ENCODE measurements around the gene TNFRSF25. TPM values are rescaled to one million over a fixed set of nuclear protein-coding genes. Genes with fewer than 3 reads are reported as not detected.

The TNFRSF25 gene
- total and polyA plus RNA-seq, 7 experiments from 2014 or later, result 17.3 to 352 (median 177) TPM

DNA sequence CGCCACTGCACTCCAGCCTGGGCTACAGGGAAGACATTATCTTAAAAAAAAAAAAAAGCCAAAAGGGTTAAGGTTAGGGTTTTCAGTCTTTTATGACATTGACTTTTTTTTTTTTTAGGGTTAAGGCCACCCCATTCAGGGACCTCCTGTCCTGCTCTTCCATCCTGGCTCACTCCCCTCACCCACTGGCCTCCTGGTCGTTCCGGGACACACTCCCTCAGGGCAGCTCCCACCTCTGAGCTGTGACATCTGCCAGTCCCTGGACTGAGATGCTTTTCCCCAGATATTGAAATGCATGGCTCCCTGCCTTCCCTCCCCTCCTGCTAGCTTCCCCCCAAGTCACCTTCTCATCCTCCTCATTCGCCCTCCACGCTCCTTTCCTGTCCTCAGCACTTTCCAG lies 15.8 kb upstream of the TNFRSF25 start:
- Histone ChIP-seq H3K4me3 (ENCODE audit: low read length) (no peak overlapping the region), H3K4me1 (ENCODE audit: control insufficient read depth in 2 of 2, insufficient read depth in 2 of 2, low read length in 2 of 2) (peaks cover 3 to 11% of the 10 kb centered on the region in 2 donors), H3K27me3 (ENCODE audit: control insufficient read depth in 2 of 2, insufficient read depth in 2 of 2, low read length in 2 of 2) (peaks cover 0 to 6% of the 10 kb centered on the region in 2 donors), H3K27ac (ENCODE audit: low read depth, low read length) (no peak overlapping the region), H3K9me3 (ENCODE audit: control insufficient read depth in 2 of 3, low read length in 3 of 3) (no peaks in the 10 kb centered on the region), H3K36me3 (ENCODE audit: control insufficient read depth in 2 of 3, insufficient read depth in 3 of 3, low read length in 3 of 3) (no peaks in the 10 kb centered on the region)
- intact Hi-C loops (cut with micrococcal nuclease), result no loop called here
- no peak overlapping the region for H3K4me3 Mint-ChIP-seq
- H3K27me3 Mint-ChIP-seq, result peaks cover 6 to 43% (median 9%) of the 10 kb centered on the region in 5 donors
- ChIA-PET CTCF (no interaction called here), POLR2A (interaction anchor here (1.4 kb wide), 1 partner anchor 15 kb away, joined by 3 read pairs; no protein-coding TSS in a partner anchor)
- H3K27ac Mint-ChIP-seq, result no peak overlapping the region
- peaks cover 5 to 13% (median 7%) of the 10 kb centered on the region in 7 donors for H3K4me1 Mint-ChIP-seq
- DNase-seq (no peak), ATAC-seq (no peak)
- H3K36me3 Mint-ChIP-seq, result no peaks in the 10 kb centered on the region
- H3K9me3 Mint-ChIP-seq, result no peaks in the 10 kb centered on the region

GRCh38 chr1:6477039-6477820 lies 11.3 kb upstream of the TNFRSF25 start:
- ChIA-PET POLR2A (interaction anchor here (0.9 kb wide), 1 partner anchor 11 kb away, joined by 3 read pairs; no protein-coding TSS in a partner anchor), CTCF (interaction anchor here (0.6 to 4.2 kb wide), 13 partner anchors 8 to 76 kb away, joined by 3 to 19 read pairs (median 5); no protein-coding TSS in a partner anchor)
- intact Hi-C loops (cut with micrococcal nuclease), result loop anchor here in 1 of 2 donors (5.0 kb wide), 2 partner anchors 40 to 130 kb away; no protein-coding TSS in a partner anchor
- H3K27ac Mint-ChIP-seq, result no peak overlapping the region
- H3K9me3 Mint-ChIP-seq, result no peaks in the 10 kb centered on the region
- peaks cover 0 to 7% (median 2%) of the 10 kb centered on the region in 7 donors for H3K4me1 Mint-ChIP-seq
- ATAC-seq, result no peak
- no peaks in the 10 kb centered on the region for H3K36me3 Mint-ChIP-seq
- no peaks in the 10 kb centered on the region for H3K9me3 ChIP-seq (ENCODE audit: control insufficient read depth in 2 of 3, low read length in 3 of 3)
- no peak for DNase-seq
- no peak overlapping the region for H3K27ac ChIP-seq (ENCODE audit: low read depth, low read length)
- H3K4me3 ChIP-seq (ENCODE audit: low read length), result no peak overlapping the region
- H3K4me1 ChIP-seq (ENCODE audit: control insufficient read depth in 2 of 2, insufficient read depth in 2 of 2, low read length in 2 of 2), result peaks cover 0 to 6% of the 10 kb centered on the region in 2 donors
- H3K27me3 Mint-ChIP-seq, result peaks cover 0 to 7% (median 0%) of the 10 kb centered on the region in 5 donors
- no peaks in the 10 kb centered on the region for H3K36me3 ChIP-seq (ENCODE audit: control insufficient read depth in 2 of 3, insufficient read depth in 3 of 3, low read length in 3 of 3)
- H3K4me3 Mint-ChIP-seq, result no peak overlapping the region
- H3K27me3 ChIP-seq (ENCODE audit: control insufficient read depth in 2 of 2, insufficient read depth in 2 of 2, low read length in 2 of 2), result no peaks in the 10 kb centered on the region

DNA sequence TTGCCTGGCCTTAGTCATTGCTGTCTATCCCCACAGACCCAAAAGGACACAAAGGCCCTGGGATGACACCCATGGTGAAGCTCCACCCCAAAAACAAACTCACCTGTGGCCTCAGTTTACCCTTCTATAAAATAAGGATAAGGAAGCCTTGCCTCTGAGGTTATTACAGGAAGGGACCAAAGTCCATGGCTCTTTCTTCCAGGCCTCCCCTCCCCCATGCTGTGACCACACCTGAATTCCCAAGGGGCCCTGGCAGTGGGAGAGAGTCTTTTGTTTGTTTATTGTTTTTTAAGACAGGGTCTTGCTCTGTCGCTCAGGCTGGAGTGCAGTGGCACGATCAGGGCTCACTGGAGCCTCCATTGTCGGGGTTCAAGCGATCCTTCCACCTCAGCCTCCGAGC lies 10.5 kb upstream of the TNFRSF25 start:
- Mint-ChIP-seq H3K9me3 (no peaks in the 10 kb centered on the region), H3K27ac (no peak overlapping the region), H3K36me3 (no peaks in the 10 kb centered on the region), H3K27me3 (peaks cover 0 to 3% (median 0%) of the 10 kb centered on the region in 5 donors), H3K4me3 (no peak overlapping the region), H3K4me1 (peaks cover 0 to 7% (median 2%) of the 10 kb centered on the region in 7 donors)
- H3K36me3 ChIP-seq (ENCODE audit: control insufficient read depth in 2 of 3, insufficient read depth in 3 of 3, low read length in 3 of 3), result no peaks in the 10 kb centered on the region
- no peaks in the 10 kb centered on the region for H3K27me3 ChIP-seq (ENCODE audit: control insufficient read depth in 2 of 2, insufficient read depth in 2 of 2, low read length in 2 of 2)
- DNase-seq, result no peak
- ChIA-PET POLR2A (interaction anchor here (0.6 kb wide), 1 partner anchor 145 kb away, joined by 3 read pairs; no protein-coding TSS in a partner anchor), CTCF (interaction anchor here (0.7 to 4.2 kb wide), 13 partner anchors 9 to 76 kb away, joined by 3 to 19 read pairs (median 5); no protein-coding TSS in a partner anchor)
- no peak overlapping the region for H3K4me3 ChIP-seq (ENCODE audit: low read length)
- H3K27ac ChIP-seq (ENCODE audit: low read depth, low read length), result no peak overlapping the region
- ATAC-seq, result no peak
- peaks cover 0 to 6% of the 10 kb centered on the region in 2 donors for H3K4me1 ChIP-seq (ENCODE audit: control insufficient read depth in 2 of 2, insufficient read depth in 2 of 2, low read length in 2 of 2)
- intact Hi-C loops (cut with micrococcal nuclease), result loop anchor here in 1 of 2 donors (5.0 kb wide), 2 partner anchors 39 to 129 kb away; no protein-coding TSS in a partner anchor
- no peaks in the 10 kb centered on the region for H3K9me3 ChIP-seq (ENCODE audit: control insufficient read depth in 2 of 3, low read length in 3 of 3)

DNA sequence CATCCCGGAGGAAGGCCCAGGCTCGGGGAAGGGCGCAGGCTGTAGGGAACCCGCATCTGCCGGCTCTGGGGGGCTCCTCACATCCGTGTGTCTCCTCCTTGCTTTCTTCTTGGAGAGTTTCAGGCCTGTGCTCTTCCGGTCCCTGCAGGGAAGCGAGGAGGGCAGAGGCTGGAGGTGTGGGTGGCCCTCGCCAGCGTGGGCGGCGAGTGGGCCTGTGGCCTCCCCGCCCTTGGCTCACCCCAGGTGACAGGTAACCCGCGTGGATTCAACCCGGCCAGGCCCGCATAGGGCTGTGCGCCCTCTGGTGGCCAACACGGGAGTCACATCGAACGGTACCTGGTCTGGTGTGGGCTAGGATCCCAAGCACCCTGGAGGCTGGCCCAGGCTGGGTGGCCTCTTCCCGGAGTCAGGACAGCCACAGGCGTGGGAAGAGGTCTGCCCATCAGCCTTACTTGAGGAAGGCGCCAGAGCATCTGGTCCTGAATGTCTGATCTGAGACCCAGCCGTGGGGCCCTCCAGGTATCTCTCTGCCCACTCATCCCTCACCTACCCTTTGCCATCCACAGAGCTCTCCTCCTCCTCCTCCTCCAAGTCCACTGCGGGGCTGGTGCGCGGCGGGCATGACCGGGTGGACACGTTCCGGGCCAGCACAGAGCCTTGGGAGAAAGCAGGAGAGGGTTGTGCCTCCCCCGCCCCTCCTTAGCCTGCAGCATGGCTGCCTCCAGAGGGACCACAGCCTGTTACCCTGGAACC lies 9.6 kb upstream of the TNFRSF25 start:
- peaks cover 0 to 6% of the 10 kb centered on the region in 2 donors for H3K4me1 ChIP-seq (ENCODE audit: control insufficient read depth in 2 of 2, insufficient read depth in 2 of 2, low read length in 2 of 2)
- Mint-ChIP-seq H3K27me3 (peaks cover 0 to 3% (median 0%) of the 10 kb centered on the region in 5 donors), H3K27ac (peak overlapping the region in 1 of 9 donors; percentile 22), H3K36me3 (no peaks in the 10 kb centered on the region), H3K4me1 (peaks cover 0 to 7% (median 2%) of the 10 kb centered on the region in 7 donors), H3K9me3 (no peaks in the 10 kb centered on the region), H3K4me3 (no peak overlapping the region)
- POLR2A ChIA-PET, result interaction anchor here (1.8 to 2.1 kb wide), 2 partner anchors 13 to 15 kb away, joined by 7 to 8 read pairs; no protein-coding TSS in a partner anchor
- H3K27ac ChIP-seq (ENCODE audit: low read depth, low read length), result no peak overlapping the region
- intact Hi-C loops (cut with micrococcal nuclease), result loop anchor here (1.0 to 5.0 kb wide), 10 partner anchors 10 to 229 kb away; no protein-coding TSS in a partner anchor
- ATAC-seq, result peak; percentile 97
- DNase-seq, result peak; percentile 69 to 90 (median 77)
- CTCF ChIA-PET, result interaction anchor here (0.7 to 4.2 kb wide), 11 partner anchors 14 to 216 kb away, joined by 3 to 19 read pairs (median 4); no protein-coding TSS in a partner anchor
- no peaks in the 10 kb centered on the region for H3K9me3 ChIP-seq (ENCODE audit: control insufficient read depth in 2 of 3, low read length in 3 of 3)
- H3K4me3 ChIP-seq (ENCODE audit: low read length), result no peak overlapping the region
- H3K36me3 ChIP-seq (ENCODE audit: control insufficient read depth in 2 of 3, insufficient read depth in 3 of 3, low read length in 3 of 3), result no peaks in the 10 kb centered on the region
- H3K27me3 ChIP-seq (ENCODE audit: control insufficient read depth in 2 of 2, insufficient read depth in 2 of 2, low read length in 2 of 2), result no peaks in the 10 kb centered on the region

- intact Hi-C loops (cut with micrococcal nuclease), result loop anchor here (1.0 to 5.0 kb wide), 10 partner anchors 10 to 229 kb away; no protein-coding TSS in a partner anchor
- ChIA-PET CTCF (interaction anchor here (2.4 kb wide), 1 partner anchor 20 kb away, joined by 13 read pairs; no protein-coding TSS in a partner anchor), POLR2A (interaction anchor here (1.8 to 2.1 kb wide), 2 partner anchors 12 to 14 kb away, joined by 7 to 8 read pairs; no protein-coding TSS in a partner anchor)
- no peaks in the 10 kb centered on the region for H3K36me3 ChIP-seq (ENCODE audit: control insufficient read depth in 2 of 3, insufficient read depth in 3 of 3, low read length in 3 of 3)
- no peaks in the 10 kb centered on the region for H3K36me3 Mint-ChIP-seq
- H3K9me3 ChIP-seq (ENCODE audit: control insufficient read depth in 2 of 3, low read length in 3 of 3), result no peaks in the 10 kb centered on the region
- no peaks in the 10 kb centered on the region for H3K9me3 Mint-ChIP-seq
- H3K4me1 ChIP-seq (ENCODE audit: control insufficient read depth in 2 of 2, insufficient read depth in 2 of 2, low read length in 2 of 2), result peaks cover 0 to 6% of the 10 kb centered on the region in 2 donors
- H3K4me3 Mint-ChIP-seq, result no peak overlapping the region
- no peak for ATAC-seq
- H3K27ac Mint-ChIP-seq, result no peak overlapping the region
- no peaks in the 10 kb centered on the region for H3K27me3 ChIP-seq (ENCODE audit: control insufficient read depth in 2 of 2, insufficient read depth in 2 of 2, low read length in 2 of 2)
- no peak for DNase-seq
- H3K4me1 Mint-ChIP-seq, result peaks cover 0 to 7% (median 2%) of the 10 kb centered on the region in 7 donors
- no peak overlapping the region for H3K27ac ChIP-seq (ENCODE audit: low read depth, low read length)
- H3K4me3 ChIP-seq (ENCODE audit: low read length), result no peak overlapping the region
- peaks cover 0 to 3% (median 0%) of the 10 kb centered on the region in 5 donors for H3K27me3 Mint-ChIP-seq
Observed at GRCh38 chr1:6474815-6475282, 8.9 kb upstream of the TNFRSF25 start.

Data from naive thymus-derived CD4-positive, alpha-beta T cell (primary cell).